Lower leg skin (tissue), 4 donors: ENCODE measurements around the gene PNMT. TPM values are rescaled to one million over a fixed set of nuclear protein-coding genes. Genes with fewer than 3 reads are reported as not detected.

Experiments used
- DNase-seq, 2 donors: peaks; one replicate each; pipeline ENCODE4 v3.0.0-alpha.2; 2019; ENCODE audit warnings: low spot score in 2 of 2
- H3K4me3 ChIP-seq: fragments of 200-600 bp; sonication (generic); 2 replicates; pipeline ENCODE4 v1.5.1; 2017; ENCODE audit warnings: mild to moderate bottlenecking, low read depth; ENCODE audit not compliant: poor library complexity, severe bottlenecking
- CTCF ChIP-seq, 3 donors: fragments of 450-650 bp; IDR thresholded peaks; one replicate each; pipeline ENCODE4 v1.5.1; 2016; ENCODE audit warnings: antibody characterized with exemption in 3 of 3, mild to moderate bottlenecking in 3 of 3, moderate library complexity in 2 of 3
- POLR2A ChIP-seq, 2 donors: fragments of 450-650 bp; IDR thresholded peaks; one replicate each; pipeline ENCODE4 v1.6.1; 2016 to 2017; ENCODE audit warnings: antibody characterized with exemption in 2 of 2, mild to moderate bottlenecking in 1 of 2, moderate library complexity in 1 of 2
- WGBS, 2 donors: methylation state at CpG; one replicate each; pipeline ENCODE4 v1.1.5; 2018; 5-methylcytosine and 5-hydroxymethylcytosine counted together
- intact Hi-C: fragments of 100-400 bp; cut with DNase I; formaldehyde crosslinking; loops from one replicate; pipeline ENCODE4 v1.15.0; 2023; ENCODE audit warnings: low total_unique reads
- total RNA-seq, 4 donors: library from RNA; depleted of rRNA; stranded (reverse); fragments of >200 nt; gene quantifications; one replicate each; pipeline ENCODE4 v1.1.0, GENCODE V29; 2016

The PNMT gene
- total RNA-seq, 4 donors from 2014 or later, result 1.6 to 3.8 (median 1.9) TPM

GRCh38 chr17:39653316-39653661, 15.0 kb upstream of the PNMT start:
- H3K4me3 ChIP-seq, result no peak overlapping the region
- TF ChIP-seq CTCF (IDR thresholded peaks at IDR 0.05) (no peak), POLR2A (IDR thresholded peaks at IDR 0.05) (no peak)
- no peak for DNase-seq
- WGBS, 2 donors, result 78 to 83% methylated on average over 10 to 12 of the region's 12 CpGs
- intact Hi-C loops, result no loop called here

- WGBS, 2 donors, result 71 to 72% methylated on average over 14 of the region's 14 CpGs
- peak in 1 of 2 donors; percentile 92 for DNase-seq
- intact Hi-C loops, result no loop called here
Observed at GRCh38 chr17:39653662-39654331, 14.5 kb upstream of the PNMT start.

GRCh38 chr17:39655105-39655504, 13.1 kb upstream of the PNMT start:
- no peak for DNase-seq
- TF ChIP-seq CTCF (IDR thresholded peaks at IDR 0.05), result no peak
- no peak for TF ChIP-seq POLR2A (IDR thresholded peaks at IDR 0.05)
- no peak overlapping the region for H3K4me3 ChIP-seq
- intact Hi-C loops, result no loop called here
- 90 to 92% methylated on average over 2 of the region's 2 CpGs for WGBS, 2 donors

More at GRCh38 chr17:39653662-39654331, 14.5 kb upstream of the PNMT start:
- TF ChIP-seq POLR2A (IDR thresholded peaks at IDR 0.05), result no peak
- peak in 1 of 3 donors; percentile 20 for TF ChIP-seq CTCF (IDR thresholded peaks at IDR 0.05)
- H3K4me3 ChIP-seq, result no peak overlapping the region

- intact Hi-C loops, result no loop called here
- no peak for TF ChIP-seq POLR2A (IDR thresholded peaks at IDR 0.05)
- no peak overlapping the region for H3K4me3 ChIP-seq
Observed at GRCh38 chr17:39658346-39658745, 9.9 kb upstream of the PNMT start.

GRCh38 chr17:39658760-39659159, 9.5 kb upstream of the PNMT start:
- no peak for DNase-seq
- H3K4me3 ChIP-seq, result no peak overlapping the region
- WGBS, 2 donors, result 91 to 94% methylated on average over 3 of the region's 3 CpGs
- intact Hi-C loops, result no loop called here
- TF ChIP-seq CTCF (IDR thresholded peaks at IDR 0.05) (no peak), POLR2A (IDR thresholded peaks at IDR 0.05) (no peak)

More at GRCh38 chr17:39658346-39658745, 9.9 kb upstream of the PNMT start:
- no peak for DNase-seq
- 89 to 95% methylated on average over 10 to 11 of the region's 11 CpGs for WGBS, 2 donors

- WGBS, 2 donors, result 62 to 68% methylated on average over 15 of the region's 15 CpGs
- TF ChIP-seq POLR2A (IDR thresholded peaks at IDR 0.05) (no peak), CTCF (IDR thresholded peaks at IDR 0.05) (no peak)
- no peak for DNase-seq
- H3K4me3 ChIP-seq, result no peak overlapping the region
- intact Hi-C loops, result no loop called here
Observed at GRCh38 chr17:39659279-39660010, 8.8 kb upstream of the PNMT start.
